Rectal smooth muscle tissue (tissue), 1 donor: ENCODE data around the gene CEP72.

Experiments used
- H3K27ac ChIP-seq: one replicate; pipeline ENCODE4 v1.7.0; 2013; ENCODE audit warnings: low read depth, low read length, inconsistent platforms
- H3K27me3 ChIP-seq: one replicate; pipeline ENCODE4 v1.7.0; 2013; ENCODE audit warnings: low read length; ENCODE audit not compliant: control insufficient read depth, insufficient read depth
- H3K36me3 ChIP-seq: one replicate; pipeline ENCODE4 v1.7.0; 2013; ENCODE audit warnings: low read length; ENCODE audit not compliant: control insufficient read depth, insufficient read depth
- H3K4me1 ChIP-seq: one replicate; pipeline ENCODE4 v1.7.0; 2013; ENCODE audit warnings: low read length; ENCODE audit not compliant: control insufficient read depth, insufficient read depth
- H3K4me3 ChIP-seq: one replicate; pipeline ENCODE4 v1.7.0; 2013; ENCODE audit warnings: low read length
- H3K9ac ChIP-seq: one replicate; pipeline ENCODE4 v1.7.0; 2013; ENCODE audit warnings: low read length

The CEP72 gene, protein sequence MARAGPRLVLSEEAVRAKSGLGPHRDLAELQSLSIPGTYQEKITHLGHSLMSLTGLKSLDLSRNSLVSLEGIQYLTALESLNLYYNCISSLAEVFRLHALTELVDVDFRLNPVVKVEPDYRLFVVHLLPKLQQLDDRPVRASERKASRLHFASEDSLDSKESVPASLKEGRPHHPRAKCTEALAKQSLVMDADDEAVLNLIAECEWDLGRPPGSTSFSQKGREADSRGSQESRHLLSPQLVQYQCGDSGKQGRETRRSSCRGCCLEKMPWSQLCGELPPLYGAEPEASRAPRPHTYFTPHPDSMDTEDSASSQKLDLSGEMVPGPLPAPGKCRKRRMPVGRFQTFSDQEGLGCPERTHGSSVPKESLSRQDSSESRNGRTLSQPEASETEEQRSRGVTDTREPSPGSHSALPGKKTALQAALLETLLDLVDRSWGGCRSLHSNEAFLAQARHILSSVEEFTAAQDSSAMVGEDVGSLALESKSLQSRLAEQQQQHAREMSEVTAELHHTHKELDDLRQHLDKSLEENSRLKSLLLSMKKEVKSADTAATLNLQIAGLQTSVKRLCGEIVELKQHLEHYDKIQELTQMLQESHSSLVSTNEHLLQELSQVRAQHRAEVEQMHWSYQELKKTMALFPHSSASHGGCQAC

DNA sequence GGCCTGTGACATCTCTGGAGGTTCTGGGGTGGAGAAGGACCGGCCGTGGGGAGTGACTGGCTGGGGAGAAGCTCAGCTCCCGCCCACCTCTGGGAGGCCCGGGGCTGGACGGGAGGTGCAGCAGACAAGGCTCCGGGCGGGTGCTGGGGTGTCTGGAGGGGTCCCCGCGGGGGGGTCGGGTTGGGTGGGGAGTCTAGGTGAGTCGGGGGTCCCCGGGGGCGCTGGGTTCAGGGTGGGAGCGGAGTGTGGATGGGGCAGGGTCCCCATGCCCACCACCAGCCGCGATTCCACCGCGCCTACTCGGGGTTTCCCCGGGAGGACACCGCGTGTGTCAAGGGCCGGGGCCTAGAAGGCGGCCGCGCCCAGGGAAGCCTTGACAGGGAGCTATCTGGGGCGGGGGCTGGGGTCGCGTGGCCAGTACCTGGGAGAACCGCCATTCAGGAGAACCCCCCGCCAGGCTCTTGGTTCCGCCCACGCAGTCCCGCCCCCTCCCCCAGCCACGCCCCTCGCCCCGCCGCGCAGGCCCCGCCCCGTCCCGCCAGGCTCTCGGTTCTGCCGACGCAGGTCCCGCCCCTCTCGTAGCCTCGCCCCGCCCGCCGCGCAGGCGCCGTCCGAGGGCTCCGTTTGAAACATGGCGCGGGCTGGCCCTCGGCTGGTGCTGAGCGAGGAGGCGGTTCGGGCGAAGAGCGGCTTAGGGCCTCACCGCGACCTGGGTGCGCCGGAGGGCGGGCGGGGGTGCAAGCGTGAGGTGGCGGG lies at the start of gene CEP72:
TSS of gene CEP72 (plus strand) at position 610 of the 756 bp plus-strand sequence. CDS start at position 632, 22 bp downstream.
- Histone ChIP-seq H3K9ac (peak within 1 kb of the TSS; percentile 16), H3K27me3 (peaks cover 3% of the 10 kb centered on the region), H3K27ac (no peak within 1 kb of the TSS)

DNA sequence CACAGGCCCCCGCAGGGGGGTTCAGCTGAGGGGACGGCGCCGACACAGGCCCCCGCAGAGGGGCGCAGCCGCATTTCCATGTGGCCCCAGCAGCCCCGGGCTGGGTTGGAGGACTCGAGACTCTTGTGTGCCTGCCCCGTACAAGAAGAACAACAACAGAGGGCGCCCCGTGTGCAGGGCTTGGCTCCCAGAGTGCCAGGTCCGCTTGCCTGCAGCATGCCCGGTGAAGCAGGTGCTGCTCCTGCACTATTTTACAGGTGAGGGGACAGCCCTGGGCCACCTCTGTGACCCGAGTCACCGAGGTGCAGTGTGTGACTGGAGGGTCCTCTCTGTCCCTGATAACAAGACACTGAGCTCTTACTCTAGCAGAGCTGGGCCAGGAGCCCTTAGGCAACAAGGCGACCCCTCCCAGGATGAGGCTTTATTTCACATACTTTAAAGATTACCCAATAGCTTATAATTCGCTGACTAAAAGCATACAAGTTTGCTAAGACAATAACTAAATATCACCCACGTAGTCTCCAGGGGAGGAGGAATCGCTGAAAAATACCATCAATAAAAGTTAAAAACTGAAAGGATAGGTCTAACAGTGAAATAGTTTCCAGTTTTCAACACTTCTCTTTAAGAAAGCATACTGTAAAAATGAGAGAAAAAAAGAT lies 46.2 kb upstream of the CEP72 start:
- no peak overlapping the region for H3K9ac ChIP-seq
- no peak overlapping the region for H3K27ac ChIP-seq
- no peak overlapping the region for H3K4me3 ChIP-seq
- no peaks in the 10 kb centered on the region for H3K4me1 ChIP-seq
- peaks cover 4% of the 10 kb centered on the region for H3K27me3 ChIP-seq
- H3K36me3 ChIP-seq, result no peaks in the 10 kb centered on the region

More for the DNA sequence above, at the start of gene CEP72:
- Histone ChIP-seq H3K4me1 (no peaks in the 10 kb centered on the region), H3K4me3 (peak within 1 kb of the TSS; percentile 77), H3K36me3 (no peaks in the 10 kb centered on the region)

DNA sequence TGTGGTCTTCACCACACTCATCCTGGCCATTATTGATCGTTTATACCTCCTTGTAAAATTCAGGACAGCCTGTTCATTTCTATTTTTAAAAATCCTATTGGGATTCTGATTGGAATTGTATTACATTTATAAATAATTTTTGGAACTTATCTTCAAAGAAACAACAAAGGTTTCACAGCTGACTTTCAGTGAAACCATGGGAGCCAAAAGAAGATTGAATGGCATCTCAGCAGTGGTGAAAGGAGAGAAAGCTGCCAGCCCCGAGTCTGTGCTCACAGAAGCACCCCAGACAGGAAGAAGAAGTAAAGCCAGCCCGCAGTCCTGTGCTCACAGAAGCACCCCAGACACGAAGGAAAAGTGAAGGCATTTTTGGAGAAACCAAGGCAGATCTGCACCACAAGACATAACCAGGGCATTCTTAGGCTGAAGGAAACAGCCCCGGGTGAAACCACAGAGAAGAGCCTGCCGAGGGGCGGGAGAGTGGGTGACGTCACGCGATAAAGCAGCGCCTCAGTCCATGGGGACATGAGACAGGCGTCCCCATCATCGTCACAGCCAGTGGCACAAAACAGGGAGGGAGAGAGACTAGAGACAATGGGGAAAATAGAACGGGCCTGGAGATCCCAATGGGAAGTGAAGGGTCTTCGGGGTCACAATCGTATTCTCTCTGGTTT lies 45.4 kb upstream of the CEP72 start:
- Histone ChIP-seq H3K27ac (no peak overlapping the region), H3K9ac (no peak overlapping the region), H3K4me1 (no peaks in the 10 kb centered on the region), H3K27me3 (peaks cover 4% of the 10 kb centered on the region), H3K36me3 (no peaks in the 10 kb centered on the region), H3K4me3 (no peak overlapping the region)

DNA sequence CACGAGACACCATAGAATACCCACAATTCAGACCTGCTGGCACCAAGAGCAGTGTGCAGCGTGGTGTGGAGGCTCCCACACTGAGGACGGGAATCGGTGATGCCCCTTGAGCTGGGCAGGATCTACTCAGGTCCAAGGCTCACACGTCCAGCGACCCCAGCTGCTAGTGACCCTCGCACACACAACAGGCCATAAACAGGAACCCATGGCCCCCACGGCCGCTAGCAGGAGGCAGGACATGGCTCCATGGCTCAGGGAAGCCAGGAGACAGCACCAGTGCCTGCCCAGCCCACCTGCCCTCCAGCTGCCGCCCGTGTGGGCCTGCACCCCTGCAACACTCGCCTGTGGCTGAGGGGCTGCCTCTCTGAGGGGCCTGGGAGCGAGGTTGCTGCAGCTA lies 44.5 kb upstream of the CEP72 start:
- Histone ChIP-seq H3K4me1 (no peaks in the 10 kb centered on the region), H3K4me3 (no peak overlapping the region), H3K9ac (no peak overlapping the region), H3K27ac (no peak overlapping the region), H3K27me3 (peaks cover 4% of the 10 kb centered on the region), H3K36me3 (no peaks in the 10 kb centered on the region)

DNA sequence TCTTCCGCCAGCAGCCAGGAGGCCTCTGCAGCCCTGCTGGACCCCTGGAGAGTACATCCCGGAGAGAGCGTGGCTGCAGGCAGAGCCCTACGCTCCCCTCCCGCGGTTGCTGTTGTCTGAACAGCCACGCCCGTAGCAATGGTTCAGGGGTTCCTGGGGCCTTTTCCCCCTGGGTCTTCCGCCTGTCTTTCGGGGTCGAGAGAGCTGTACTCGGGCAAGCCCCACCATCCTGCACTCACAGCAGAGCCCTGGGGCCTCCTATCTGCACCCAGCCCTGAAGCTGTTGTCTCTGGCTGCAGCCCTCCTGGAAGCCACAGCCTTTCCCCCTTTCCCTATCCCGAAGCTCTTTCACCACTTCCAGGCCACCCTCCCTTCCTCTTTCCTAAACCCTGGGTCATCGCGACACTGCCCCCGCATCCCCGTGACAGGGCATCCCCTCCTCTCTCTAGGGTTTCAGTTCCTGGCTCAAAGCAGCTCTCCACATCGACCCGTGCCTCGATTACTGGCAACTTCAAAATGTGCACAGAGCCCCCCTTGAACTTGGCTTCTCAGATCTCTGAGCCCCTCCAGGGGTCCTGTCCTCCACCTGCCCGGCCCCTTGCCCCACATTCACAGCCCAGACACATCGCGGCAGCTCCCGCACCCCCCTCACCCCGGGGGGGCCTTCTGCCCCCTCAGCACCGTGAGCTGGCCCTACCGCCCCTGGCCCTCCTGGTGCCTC lies 43.9 kb upstream of the CEP72 start:
- no peak overlapping the region for H3K4me3 ChIP-seq
- H3K36me3 ChIP-seq, result no peaks in the 10 kb centered on the region
- no peak overlapping the region for H3K27ac ChIP-seq
- H3K4me1 ChIP-seq, result no peaks in the 10 kb centered on the region
- H3K9ac ChIP-seq, result no peak overlapping the region
- peaks cover 4% of the 10 kb centered on the region for H3K27me3 ChIP-seq

DNA sequence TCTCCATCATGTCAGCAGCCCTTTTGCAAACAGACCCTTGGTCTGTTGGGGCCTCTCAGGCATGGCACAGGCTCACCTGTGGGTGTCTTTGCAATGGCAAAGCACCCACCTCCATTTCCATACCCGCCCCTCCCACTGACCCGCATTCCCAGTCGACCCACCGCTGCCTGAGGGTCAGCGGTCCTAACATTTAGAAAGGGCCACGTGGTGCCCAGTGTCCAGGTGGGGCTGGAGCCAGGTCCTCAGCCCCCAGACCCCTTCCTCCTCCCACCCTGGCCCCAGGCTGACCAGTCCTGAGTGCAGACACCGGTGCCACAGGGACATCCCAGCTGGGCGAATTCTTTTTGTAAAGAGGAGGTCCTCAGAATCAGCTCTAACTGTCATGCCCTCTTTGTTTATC lies 43.3 kb upstream of the CEP72 start:
- peaks cover 4% of the 10 kb centered on the region for H3K27me3 ChIP-seq
- no peak overlapping the region for H3K9ac ChIP-seq
- no peak overlapping the region for H3K4me3 ChIP-seq
- H3K27ac ChIP-seq, result no peak overlapping the region
- H3K4me1 ChIP-seq, result no peaks in the 10 kb centered on the region
- H3K36me3 ChIP-seq, result no peaks in the 10 kb centered on the region

DNA sequence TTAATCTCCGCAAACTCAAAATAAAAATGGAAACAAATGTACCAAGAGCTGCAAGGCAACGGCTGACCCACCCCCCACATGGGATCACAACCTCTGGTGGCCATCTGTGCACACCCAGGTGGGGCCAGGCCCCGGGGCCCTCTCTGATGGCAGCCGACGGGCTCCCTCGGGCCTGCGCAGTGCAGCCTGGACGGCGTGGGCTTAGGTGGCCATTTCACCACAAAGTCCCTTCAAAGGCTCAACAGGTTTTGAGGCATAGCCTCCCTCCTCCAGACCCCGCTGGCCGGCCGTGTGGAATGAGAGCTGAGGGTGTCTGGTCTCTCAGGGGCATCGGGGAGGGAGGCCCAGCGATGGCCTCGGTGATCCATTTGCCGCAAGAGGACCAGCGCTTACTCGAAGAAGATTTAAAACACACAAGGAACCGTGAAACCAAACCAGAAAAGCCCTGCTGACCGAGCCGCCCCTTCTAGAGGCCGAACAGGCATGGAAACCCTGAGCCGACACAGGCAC lies 42.7 kb upstream of the CEP72 start:
- Histone ChIP-seq H3K36me3 (no peaks in the 10 kb centered on the region), H3K4me3 (no peak overlapping the region), H3K4me1 (no peaks in the 10 kb centered on the region), H3K27me3 (peaks cover 4% of the 10 kb centered on the region), H3K9ac (no peak overlapping the region), H3K27ac (no peak overlapping the region)

DNA sequence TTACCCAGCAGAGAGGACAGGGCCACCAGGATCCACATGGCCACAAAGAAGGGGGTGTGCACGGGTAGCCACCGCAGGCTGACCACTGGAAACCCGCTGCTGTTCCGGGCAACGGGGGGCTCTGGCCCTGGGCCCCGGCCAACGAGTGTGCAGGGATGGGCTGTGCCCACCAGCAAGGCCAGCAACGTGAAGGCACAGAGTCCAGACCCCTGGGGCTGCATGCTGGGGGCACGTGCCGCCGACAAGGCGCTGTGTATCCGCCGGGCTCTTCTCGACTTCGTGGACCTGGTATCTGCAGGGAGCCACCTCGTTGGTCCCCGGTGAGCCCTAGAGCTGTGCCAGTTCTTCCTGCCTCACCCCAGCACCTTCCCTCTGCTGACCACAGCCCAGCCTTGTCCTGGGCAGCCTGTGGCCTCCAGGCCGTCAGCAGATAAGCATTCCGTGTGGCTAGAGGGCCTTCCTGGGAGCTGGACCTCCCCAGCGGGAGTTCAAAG lies 42.2 kb upstream of the CEP72 start:
- no peaks in the 10 kb centered on the region for H3K36me3 ChIP-seq
- H3K27ac ChIP-seq, result no peak overlapping the region
- H3K4me1 ChIP-seq, result no peaks in the 10 kb centered on the region
- peaks cover 4% of the 10 kb centered on the region for H3K27me3 ChIP-seq
- no peak overlapping the region for H3K9ac ChIP-seq
- no peak overlapping the region for H3K4me3 ChIP-seq

DNA sequence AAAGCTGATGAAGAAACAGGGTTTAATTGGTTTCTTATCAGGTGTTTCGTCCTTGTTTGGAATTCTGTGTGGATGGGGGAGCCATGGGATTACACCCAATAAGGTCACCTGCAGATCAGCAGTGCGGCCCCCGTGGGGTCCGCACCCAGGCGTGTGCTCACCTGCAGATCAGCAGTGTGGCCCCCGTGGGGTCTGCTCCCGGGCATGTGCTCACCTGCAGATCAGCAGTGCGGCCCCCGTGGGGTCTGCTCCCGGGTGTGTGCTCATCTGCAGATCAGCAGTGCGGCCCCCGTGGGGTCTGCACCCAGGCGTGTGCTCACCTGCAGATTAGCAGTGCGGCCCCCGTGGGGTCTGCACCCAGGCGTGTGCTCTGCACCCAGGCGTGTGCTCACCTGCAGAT lies 41.7 kb upstream of the CEP72 start:
- Histone ChIP-seq H3K9ac (no peak overlapping the region), H3K4me1 (no peaks in the 10 kb centered on the region), H3K27ac (no peak overlapping the region), H3K4me3 (no peak overlapping the region), H3K36me3 (no peaks in the 10 kb centered on the region), H3K27me3 (peaks cover 4% of the 10 kb centered on the region)

DNA sequence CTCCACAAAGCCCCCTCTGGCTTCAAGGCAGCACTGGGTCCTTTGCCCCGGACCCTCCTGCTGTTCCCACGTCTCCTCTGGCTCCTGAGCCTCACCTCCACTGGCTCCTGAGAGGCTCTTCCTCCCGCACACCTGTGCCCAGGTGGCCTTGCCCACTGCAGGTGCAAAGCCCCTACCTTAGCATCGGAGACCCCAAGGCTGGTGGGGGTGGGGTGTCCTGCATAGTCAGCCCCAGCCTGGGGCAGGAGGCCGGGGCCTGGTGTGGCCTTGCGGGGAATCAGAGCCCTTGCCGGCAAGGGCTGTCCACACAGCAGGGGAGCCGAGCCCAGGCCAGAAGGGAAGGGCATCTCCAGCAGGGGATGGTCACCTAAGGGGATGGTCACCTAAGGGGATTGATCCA lies 41.3 kb upstream of the CEP72 start:
- peaks cover 2% of the 10 kb centered on the region for H3K27me3 ChIP-seq
- H3K4me1 ChIP-seq, result no peaks in the 10 kb centered on the region
- H3K36me3 ChIP-seq, result no peaks in the 10 kb centered on the region
- no peak overlapping the region for H3K27ac ChIP-seq
- H3K9ac ChIP-seq, result no peak overlapping the region
- H3K4me3 ChIP-seq, result no peak overlapping the region

DNA sequence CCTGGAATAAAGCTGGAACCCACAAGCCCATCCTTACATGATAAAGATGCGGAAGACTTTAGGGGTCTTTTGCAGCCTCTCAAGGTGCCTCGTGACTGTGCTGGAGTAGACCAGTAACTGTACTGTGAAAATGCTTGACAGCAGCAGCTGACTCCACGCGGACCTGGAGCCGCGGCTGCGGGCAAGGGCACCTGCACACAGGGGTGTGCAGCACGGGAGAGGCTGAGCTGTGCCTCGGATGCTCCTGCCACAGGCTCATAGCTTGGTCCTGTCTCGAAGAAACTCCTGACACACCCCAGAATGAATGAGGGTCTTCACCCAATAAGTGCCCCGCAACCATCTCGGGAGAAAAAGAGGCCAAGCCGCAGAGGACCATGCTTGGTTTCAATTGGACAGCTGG lies 40.3 kb upstream of the CEP72 start:
- Histone ChIP-seq H3K4me3 (no peak overlapping the region), H3K27me3 (no peaks in the 10 kb centered on the region), H3K9ac (no peak overlapping the region), H3K4me1 (no peaks in the 10 kb centered on the region), H3K36me3 (no peaks in the 10 kb centered on the region), H3K27ac (no peak overlapping the region)
